Stimulated activated CD8-positive, alpha-beta memory T cell treated with anti-CD3 and anti-CD28 coated beads, Interleukin-7, amount 100 ng/mL, for 24 hours (primary cell): ENCODE data around the gene SVIL.
A peak's percentile ranks its signal among the peaks of the same experiment; 100 is the strongest.
"Not testable (repeated sequence)": the region's sequence is repeated elsewhere in the genome, so short reads cannot be mapped to it uniquely, and the experiment has no call there.

Source experiments
- DNase-seq: peaks from one replicate; pipeline ENCODE4 v3.0.0-alpha.2; 2020; ENCODE audit warnings: low read depth

Gene SVIL

GRCh38 chr10:29515879-29516278 is 118.9 kb downstream of the SVIL start:
- not testable (repeated sequence) for DNase-seq

DNA sequence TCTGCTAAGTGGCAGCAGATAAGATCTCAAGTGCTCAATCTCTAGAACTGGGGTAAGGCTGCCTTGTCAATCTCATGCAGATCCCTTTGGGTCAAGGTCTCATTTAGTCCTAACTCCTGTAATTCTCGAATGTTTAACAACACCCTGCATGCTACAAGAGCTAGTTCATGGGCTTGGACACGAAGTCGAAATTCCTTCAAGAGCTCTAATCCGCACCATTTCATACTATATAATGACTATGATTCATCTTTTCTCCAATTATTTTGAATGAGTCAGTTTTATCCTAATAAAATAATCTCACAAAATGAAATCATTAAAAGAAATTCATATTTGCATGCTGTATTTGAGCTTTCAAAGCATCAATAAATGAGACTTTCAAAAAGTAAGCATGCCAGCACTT is 119.7 kb downstream of the SVIL start:
- DNase-seq, result not testable (repeated sequence)

DNA sequence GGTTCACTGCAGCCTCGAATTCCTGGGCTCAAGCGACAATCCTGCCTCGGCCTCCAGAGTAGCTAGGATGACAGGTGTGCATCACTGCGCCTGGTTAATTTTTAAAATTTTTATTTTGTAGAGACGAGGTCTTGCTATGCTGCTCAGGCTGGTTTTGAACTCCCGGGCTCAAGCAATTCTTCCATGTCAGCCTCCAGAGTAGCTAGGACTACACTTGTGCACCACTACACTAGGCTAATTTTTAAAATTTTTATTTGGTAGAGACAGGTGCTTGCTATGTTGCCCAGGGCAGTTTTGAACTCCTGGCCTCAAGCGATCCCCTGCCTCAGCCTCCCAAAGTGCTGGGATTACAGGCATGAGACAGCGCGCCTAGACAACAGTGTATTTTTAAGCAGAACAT is 120.5 kb downstream of the SVIL start:
- no peak for DNase-seq

DNA sequence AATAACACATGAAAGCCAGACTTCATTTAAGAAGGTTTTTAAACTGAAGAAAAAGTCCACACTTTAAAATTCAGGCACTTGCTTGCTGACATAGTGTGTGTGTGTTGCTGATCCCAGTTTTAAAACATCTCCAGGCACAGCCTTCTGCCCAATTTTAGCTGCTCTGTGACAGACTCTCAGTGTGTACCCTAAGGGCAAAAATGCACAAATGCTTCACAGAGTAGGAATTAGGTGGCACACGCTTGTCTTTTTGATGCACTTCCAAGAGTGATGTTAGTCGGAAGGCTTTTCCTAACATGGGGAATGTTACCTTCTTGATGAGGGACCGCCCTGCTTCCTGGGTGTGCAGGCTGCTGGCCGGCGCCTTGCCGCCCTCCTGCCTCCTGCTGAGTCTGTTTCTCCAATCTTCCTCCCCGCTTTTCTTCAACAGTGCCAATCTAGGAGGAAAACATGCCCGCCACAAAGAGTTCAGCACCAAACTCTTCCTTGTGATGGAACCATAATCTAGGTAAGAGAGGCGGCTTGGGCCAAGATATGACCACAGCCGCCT is 122.3 kb downstream of the SVIL start:
- DNase-seq, result no peak

- not testable (repeated sequence) for DNase-seq
Measured at GRCh38 chr10:29511806-29512205, 123.0 kb downstream of the SVIL start.

DNA sequence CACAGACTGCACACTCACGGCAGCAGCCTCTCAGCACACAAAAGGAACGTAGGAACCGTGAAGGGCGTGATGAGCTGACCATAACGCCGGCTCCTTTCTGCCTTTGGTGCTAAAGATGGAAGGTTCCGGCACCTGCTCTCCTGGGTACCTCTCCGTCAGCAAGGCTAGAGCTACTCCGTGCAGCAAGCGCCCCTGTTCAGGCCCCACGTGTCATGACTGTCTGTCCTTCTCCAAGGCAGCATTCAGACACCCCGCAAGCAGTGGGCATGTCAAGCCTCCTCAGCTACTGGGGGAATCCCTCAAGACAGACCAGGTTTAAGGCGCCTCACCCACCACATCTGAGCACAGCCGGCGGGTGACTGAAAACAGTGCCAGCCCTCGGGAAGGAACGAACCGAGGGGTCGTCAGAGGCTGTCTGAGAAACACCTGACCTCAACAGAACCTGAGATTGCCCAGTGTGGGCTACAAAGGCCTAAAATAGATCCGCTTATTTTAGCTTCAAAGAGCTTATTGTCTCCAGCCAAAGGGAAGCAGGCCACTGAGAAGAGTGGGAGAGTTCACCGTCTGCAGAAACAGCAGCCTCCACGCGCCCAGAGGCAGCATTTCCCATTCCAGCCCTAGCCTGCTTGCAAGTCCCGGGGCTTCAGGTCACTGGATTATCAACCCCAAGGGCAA is 124.2 kb downstream of the SVIL start:
- DNase-seq, result not testable (repeated sequence)

DNA sequence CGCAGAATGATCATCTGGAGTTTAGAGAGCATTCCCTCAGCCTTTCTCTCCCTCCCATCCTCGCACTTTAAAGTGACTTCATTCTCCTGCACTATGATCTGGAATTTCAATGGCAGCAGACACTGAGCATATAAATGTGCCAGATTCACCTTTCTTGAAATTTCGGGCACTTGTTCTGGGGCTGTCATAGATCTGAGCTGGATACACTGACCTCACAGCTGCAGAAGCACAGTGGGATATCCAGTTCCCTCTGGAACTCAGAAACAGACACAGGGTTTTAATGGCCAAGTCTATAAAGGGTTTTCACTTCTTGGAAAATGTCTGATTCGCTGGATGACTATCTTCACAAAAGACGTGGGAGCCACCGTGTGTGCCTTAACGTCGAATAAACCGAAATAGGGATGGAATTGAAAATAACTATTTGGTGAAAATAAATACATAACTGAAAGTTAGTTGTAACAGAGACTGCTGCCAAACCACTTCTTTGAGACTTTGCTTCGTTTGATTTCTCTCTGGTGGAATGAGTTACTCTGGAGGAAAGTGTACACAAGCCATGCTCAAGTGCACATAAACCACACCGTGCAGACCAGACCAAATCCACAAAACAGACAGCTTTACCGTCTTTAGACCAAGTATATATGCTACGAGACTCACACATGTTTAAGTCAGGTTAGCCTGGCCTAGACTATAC is 126.1 kb downstream of the SVIL start:
- no peak for DNase-seq

DNA sequence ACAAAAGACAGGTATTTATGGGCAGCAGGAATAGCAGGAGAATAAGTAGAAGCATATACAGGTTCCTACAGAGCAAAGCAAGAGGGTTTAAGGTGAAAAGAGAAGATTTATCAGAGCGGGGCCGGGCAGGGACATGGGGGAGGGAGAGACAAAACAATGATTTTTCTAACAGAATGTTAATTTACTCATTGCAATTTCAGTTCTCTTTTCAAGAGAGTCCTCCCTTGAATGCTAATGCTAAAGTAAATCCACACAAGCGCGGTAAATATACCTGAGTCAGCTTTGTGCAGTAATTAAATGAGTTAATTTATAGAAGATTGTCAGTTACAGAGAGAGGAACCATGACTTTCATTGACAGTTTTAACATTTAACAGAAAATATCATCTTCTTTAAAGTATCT is 127.0 kb downstream of the SVIL start:
- not testable (repeated sequence) for DNase-seq

DNA sequence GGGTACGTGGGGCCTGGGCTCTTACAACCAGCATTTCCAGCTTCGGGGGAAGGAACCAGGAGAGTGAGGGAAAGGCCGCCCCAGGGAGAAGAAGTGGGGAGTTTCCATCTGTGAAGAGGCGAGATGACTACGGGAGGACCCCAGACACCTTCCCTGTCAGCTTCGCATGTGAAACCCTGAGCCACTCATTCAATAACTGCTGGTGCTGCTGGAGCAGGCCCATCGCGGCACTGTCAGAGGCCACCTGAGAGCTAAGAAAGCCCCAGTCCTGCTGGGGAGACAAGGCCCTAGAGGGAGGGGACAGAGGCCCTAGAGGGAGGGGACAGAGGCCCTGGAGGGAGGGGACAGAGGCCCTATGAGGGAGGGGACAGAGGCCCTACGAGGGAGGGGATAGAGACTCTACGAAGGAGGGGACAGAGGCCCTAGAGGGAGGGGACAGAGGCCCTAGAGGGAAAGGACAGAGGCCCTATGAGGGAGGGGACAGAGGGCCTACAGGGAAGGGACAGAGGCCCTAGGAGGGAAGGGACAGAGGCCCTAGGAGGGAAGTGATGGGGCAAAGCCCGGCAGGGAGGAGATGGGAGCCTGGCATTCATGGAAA is 128.3 kb downstream of the SVIL start:
- DNase-seq, result not testable (repeated sequence)

GRCh38 chr10:29502351-29502750 is 132.4 kb downstream of the SVIL start:
- DNase-seq, result no peak

GRCh38 chr10:29501692-29502091 is 133.1 kb downstream of the SVIL start:
- no peak for DNase-seq

DNA sequence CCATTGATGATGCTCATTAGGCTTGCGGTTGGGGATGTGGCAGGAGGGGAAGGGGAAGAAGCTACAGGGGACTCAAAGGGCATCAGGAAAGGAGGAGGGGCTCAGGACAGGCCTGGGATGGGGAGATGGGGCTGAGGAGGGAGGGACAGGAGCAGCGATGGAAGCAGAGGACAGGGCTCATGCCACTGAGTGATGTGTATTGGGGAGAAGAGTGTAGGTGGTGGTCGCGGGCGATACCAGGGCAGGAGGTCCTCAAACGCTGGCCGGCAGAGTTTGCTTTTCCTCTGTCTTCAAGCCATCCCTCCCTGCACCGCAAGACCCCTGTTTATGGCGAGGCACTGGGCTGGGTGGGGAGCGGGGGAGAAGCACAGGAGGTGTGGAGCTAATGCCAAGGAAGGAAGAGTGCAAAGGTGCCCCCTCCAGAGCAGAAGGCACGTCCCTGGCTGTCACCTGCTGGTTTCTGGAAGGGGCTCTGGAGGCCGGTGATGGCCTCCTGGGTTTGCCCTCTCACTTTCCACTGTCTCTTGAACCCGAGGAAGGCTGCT is 134.7 kb downstream of the SVIL start:
- no peak for DNase-seq

GRCh38 chr10:29496341-29497162 is 138.2 kb downstream of the SVIL start:
- DNase-seq, result peak; percentile 48

- DNase-seq, result no peak
Measured at GRCh38 chr10:29495366-29495765, 139.4 kb downstream of the SVIL start.

GRCh38 chr10:29493697-29494096 is 141.1 kb downstream of the SVIL start:
- no peak for DNase-seq

GRCh38 chr10:29492774-29493173 is 142.0 kb downstream of the SVIL start:
- no peak for DNase-seq

DNA sequence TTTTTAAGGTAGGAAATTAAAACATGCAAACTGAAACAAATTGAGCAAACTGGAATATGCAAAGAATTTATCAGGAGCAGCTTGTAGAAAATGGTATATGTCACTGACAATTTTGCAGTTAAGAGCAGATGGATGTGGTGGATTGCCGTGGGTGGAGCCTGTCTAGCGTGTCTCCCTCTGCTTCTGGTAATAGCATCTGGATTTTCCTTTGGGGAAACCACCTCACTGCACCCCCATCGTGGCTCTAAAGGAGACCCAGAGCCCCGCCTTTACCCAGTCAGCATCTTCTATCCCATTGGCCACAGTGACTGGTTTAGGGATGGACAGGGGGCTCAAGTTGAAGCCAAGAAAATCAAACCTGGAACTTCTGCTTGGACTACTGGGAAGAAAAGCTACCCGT is 142.9 kb downstream of the SVIL start:
- no peak for DNase-seq

DNA sequence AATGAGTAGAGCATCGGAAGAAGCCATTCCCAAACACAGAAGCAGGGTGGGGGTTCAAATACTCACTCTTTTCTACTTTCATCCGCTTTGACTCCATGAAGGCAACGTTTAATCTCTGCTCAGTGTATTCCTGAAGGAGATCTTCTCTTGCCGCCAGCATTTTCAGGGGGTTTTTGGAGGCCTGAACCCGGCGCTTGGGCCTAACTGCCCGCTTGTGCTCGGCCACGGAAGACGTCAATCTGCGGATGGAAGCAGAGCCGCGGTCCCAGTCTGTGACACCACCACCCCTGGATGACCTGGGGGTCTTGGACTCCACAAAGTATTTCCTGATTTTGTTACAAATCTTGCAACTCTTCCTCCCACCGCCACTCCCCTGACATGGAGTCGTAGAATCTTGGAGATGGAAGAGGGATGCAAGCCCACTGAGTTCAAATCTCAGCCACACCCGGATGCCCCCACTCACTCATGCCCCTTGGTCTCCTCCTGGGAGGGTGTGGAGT is 143.9 kb downstream of the SVIL start:
- DNase-seq, result not testable (repeated sequence)

DNA sequence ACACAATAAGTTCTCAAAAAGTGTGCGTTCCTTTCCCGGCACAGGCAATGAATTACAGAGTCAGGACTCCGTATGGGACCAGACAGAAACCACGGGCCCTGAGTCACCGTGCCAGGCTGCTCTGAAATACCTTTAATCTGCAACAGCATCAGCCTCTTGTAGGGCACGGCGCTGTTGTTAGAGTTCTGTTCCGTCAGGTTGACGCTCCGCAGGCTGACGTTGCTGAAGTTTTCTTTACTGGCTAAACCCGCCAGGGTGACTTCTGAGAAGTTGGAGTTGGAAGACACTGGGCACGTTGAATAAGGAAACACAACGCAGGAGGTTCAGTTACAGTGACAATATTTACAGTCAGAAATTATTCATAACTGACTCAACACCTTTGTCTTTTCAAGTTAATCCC is 146.3 kb downstream of the SVIL start:
- not testable (repeated sequence) for DNase-seq

DNA sequence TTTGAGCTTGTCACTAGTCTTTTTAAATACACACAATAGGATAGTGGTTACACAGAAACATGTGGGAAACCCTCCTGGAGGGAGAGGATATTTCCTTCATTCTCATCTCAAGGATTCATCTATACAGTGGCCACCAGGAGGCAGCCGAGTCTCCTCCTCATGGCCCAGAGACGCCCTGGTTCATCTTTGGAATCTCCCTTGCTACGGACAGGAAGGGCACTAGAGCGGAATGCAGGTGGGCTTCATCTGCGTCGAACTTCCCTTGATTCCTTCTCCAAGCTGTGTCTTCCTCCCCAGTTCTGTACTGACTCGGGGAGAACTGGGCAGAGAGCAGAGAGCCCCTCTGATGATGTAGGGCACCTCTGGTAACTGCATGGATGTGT is 146.9 kb downstream of the SVIL start:
- DNase-seq, result not testable (repeated sequence)

- not testable (repeated sequence) for DNase-seq
Measured at GRCh38 chr10:29487032-29487883, 147.5 kb downstream of the SVIL start.
